ENCODE measurements around the gene PRRC2A.

Gene PRRC2A

GRCh38 chr6:31662124-31662723, 41.7 kb downstream of the PRRC2A start:
- TF ChIP-seq CTCF (IDR thresholded peaks at IDR 0.05), result no peak
- no peaks in the 10 kb centered on the region for H3K9me3 ChIP-seq (ENCODE audit: control insufficient read depth, low read length)
- H3K9ac ChIP-seq, result no peak overlapping the region
- H3K27ac ChIP-seq, result no peak overlapping the region
- H3K4me3 ChIP-seq (ENCODE audit: low read depth, low read length), result no peak overlapping the region
- H3K36me3 ChIP-seq (ENCODE audit: control insufficient read depth, insufficient read depth, low read length), result no peaks in the 10 kb centered on the region
- no peak overlapping the region for H2AFZ ChIP-seq
- no peak overlapping the region for H3K4me2 ChIP-seq (ENCODE audit: low read length)
- H3K4me1 ChIP-seq, result peaks cover 15% of the 10 kb centered on the region
- no peaks in the 10 kb centered on the region for H3K27me3 ChIP-seq (ENCODE audit: control insufficient read depth, insufficient read depth, low read length)
- H3K79me2 ChIP-seq, result peaks cover 43% of the 10 kb centered on the region

GRCh38 chr6:31663126-31663960, 42.8 kb downstream of the PRRC2A start:
- Histone ChIP-seq H3K4me1 (peaks cover 15% of the 10 kb centered on the region), H2AFZ (no peak overlapping the region), H3K4me2 (ENCODE audit: low read length) (peak overlapping the region; percentile 99), H3K9ac (no peak overlapping the region), H3K79me2 (peaks cover 35% of the 10 kb centered on the region), H3K27me3 (ENCODE audit: control insufficient read depth, insufficient read depth, low read length) (no peaks in the 10 kb centered on the region), H3K27ac (peak overlapping the region; percentile 99), H3K36me3 (ENCODE audit: control insufficient read depth, insufficient read depth, low read length) (no peaks in the 10 kb centered on the region), H3K9me3 (ENCODE audit: control insufficient read depth, low read length) (no peaks in the 10 kb centered on the region), H3K4me3 (ENCODE audit: low read depth, low read length) (peak overlapping the region; percentile 99)
- no peak for TF ChIP-seq CTCF (IDR thresholded peaks at IDR 0.05)

DNA sequence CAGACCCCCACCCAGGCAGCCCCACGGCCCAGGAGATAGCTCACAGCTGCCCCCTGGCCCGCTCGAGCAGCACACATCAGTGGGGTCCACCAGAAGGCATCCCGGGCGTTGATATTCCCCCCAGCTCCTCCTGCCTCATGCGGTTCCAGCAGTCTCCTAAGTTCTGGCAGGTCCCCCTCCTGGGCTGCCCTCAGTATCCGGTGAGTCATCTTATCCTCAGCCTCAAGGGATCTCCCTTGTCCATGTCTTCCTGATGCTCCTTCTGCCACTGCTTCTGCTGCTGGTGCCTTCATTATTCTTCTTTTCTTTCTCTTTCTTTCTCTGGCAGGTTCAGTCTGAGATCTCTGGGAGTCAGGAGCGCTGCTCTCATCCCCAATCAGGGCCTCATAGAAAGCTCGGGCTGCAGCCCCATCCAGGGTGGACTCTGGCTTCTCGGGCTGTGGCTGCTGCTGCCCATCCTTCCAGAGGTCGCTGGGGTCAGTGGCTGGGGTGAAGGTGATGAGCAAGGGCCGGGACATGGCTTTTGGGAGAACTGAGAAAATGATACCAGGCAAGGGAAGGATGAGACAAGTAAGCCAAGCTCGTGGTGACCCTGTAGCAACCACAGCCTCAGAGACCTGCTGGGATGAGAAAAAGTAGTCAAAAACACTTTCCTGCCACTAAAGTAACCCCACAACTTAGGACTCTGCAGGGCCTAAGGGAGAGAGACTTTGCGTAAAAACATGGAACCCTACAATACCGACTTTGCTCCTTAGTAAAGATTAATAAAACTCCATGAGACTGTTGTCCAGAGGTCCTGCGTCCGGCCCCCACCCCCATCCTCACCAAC, 43.7 kb downstream of the PRRC2A start:
- no peak overlapping the region for H3K9ac ChIP-seq
- no peaks in the 10 kb centered on the region for H3K36me3 ChIP-seq (ENCODE audit: control insufficient read depth, insufficient read depth, low read length)
- no peaks in the 10 kb centered on the region for H3K27me3 ChIP-seq (ENCODE audit: control insufficient read depth, insufficient read depth, low read length)
- peak overlapping the region; percentile 99 for H3K4me3 ChIP-seq (ENCODE audit: low read depth, low read length)
- peak overlapping the region; percentile 99 for H3K4me2 ChIP-seq (ENCODE audit: low read length)
- peaks cover 30% of the 10 kb centered on the region for H3K79me2 ChIP-seq
- no peak for TF ChIP-seq CTCF (IDR thresholded peaks at IDR 0.05)
- peak overlapping the region; percentile 99 for H3K27ac ChIP-seq
- peaks cover 12% of the 10 kb centered on the region for H3K4me1 ChIP-seq
- H3K9me3 ChIP-seq (ENCODE audit: control insufficient read depth, low read length), result no peaks in the 10 kb centered on the region
- H2AFZ ChIP-seq, result peak overlapping the region; percentile 92

GRCh38 chr6:31664790-31665500, 44.4 kb downstream of the PRRC2A start, which contains the start of gene GPANK1:
Gene GPANK1 (minus strand): TSS chr6:31664997. CDS start chr6:31664478, 519 bp downstream.
- TF ChIP-seq CTCF (IDR thresholded peaks at IDR 0.05), result no peak
- H3K9ac ChIP-seq, result peak within 1 kb of the TSS; percentile 38
- H3K9me3 ChIP-seq (ENCODE audit: control insufficient read depth, low read length), result no peaks in the 10 kb centered on the region
- no peaks in the 10 kb centered on the region for H3K36me3 ChIP-seq (ENCODE audit: control insufficient read depth, insufficient read depth, low read length)
- peak within 1 kb of the TSS; percentile 99 for H3K4me2 ChIP-seq (ENCODE audit: low read length)
- no peaks in the 10 kb centered on the region for H3K27me3 ChIP-seq (ENCODE audit: control insufficient read depth, insufficient read depth, low read length)
- H3K4me3 ChIP-seq (ENCODE audit: low read depth, low read length), result peak within 1 kb of the TSS; percentile 99
- H3K27ac ChIP-seq, result peak within 1 kb of the TSS; percentile 99
- peaks cover 12% of the 10 kb centered on the region for H3K4me1 ChIP-seq
- H3K79me2 ChIP-seq, result peaks cover 22% of the 10 kb centered on the region
- peak within 1 kb of the TSS; percentile 92 for H2AFZ ChIP-seq
